HG03520 (cell line): Measurements from ENCODE around the gene AMIGO3.

Source experiments
- ATAC-seq: cut with Tn5 transposase; IDR thresholded peaks from one replicate; pipeline ENCODE4 v1.9.1; 2021; ENCODE audit warnings: mild to moderate bottlenecking, moderate library complexity; ENCODE audit not compliant: unreplicated experiment

AMIGO3 gene

DNA sequence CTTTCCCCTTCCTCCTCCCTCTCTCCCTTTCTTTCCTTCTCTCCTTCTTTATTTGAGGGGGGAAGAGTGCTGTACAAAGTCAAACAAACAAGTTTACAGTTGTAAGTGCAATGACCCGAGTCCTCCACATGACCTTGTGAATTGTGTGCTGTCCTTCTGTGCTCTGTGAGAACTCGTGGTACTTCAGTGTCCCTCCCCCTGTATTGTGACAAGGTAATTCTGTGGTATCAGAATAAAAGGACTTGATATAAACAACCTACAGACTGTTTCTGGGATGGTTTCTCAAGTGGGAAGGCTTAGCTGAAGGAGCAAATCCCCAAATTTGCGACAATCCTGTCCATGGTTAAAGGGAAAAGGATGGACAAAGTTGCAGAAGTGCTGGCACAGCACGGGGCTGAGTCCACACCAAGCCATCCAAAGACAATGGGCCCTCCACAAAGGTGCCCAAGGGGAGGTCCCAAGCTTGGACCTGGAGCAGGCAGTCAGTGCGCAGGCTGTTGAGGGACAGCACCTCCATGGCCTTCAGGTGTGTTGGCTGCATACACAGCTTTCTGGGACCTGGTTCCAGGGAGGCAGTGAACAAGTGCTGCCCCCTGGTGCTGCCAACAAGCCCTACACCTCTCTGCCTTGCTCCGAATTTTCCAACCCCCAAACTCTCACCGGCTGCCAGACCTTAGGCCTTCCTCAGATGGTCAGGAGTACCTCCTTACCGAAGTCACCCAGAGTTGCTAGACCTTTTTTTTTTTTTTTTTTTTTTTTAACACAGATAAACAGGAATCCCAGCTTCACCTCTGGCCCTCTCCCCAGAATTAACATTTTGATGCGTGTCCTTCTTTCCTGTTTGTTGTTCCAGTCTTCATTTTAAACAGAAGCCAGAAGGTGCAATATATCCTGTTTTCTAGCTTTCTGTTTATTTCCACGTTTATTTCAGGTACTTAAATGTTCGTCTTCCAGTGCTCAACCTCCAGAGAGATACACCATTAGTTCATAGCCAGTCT lies 47.9 kb downstream of the AMIGO3 start:
- ATAC-seq, result no peak

- ATAC-seq, result no peak
Measured at GRCh38 chr3:49670940-49671290, 48.6 kb downstream of the AMIGO3 start.

DNA sequence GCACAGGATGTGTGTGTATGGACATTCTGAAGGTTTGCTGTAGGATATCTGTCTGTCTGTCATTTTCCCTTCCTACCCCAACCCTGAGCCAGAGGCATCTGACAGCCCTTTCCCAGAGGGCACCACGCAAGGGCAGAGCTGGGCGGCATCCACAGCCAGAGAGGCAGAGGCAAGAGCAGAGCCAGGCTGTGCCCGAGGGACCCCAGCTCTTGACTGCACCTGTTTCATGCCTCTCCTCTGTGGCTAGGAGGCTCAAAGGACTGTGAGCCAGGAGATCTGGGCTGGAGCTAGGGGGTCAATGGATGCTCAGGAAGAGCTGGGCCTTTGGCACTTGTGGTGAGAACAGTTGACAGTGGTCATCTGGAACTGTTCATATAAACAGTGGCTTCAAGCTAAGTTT lies 50.1 kb downstream of the AMIGO3 start:
- no peak for ATAC-seq

DNA sequence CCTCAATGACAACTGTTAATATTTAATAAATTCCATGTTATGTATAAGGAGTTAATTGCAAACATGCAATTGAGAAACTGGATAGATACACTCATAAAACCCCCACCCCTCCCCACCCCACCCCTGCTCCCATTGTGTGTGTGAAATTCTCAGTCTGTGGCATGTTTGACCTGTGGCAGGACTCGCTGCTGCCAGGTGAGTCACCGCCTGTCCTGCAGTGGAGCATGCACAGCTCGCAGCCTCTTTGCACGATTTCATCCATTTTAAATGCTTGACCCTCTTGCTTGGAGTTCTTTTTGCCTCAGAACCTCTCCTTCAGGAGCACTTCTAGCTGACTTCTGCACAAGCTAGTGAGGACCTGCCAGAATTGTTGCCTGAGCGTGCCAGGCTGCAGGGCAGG lies 50.6 kb downstream of the AMIGO3 start:
- ATAC-seq, result no peak

DNA sequence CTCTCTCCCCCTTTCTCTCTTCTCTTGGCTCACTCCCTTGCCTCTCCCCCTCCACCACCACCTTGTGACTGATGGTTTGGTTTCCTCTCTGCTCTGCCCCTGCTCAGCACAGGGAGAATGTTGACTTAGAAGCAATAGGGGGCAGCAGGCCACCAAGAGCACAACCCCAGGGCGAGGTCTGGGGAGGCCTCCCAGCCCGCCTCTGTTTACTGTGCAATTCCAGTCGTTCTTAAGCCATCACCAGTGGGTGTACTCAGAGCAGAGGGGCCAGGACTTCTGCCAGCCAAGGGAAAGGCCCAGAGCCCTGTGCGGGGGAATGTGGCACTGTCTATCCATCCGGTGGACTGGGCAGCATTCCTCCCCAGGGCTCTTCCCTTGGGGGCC lies 51.1 kb downstream of the AMIGO3 start:
- ATAC-seq, result no peak

- ATAC-seq, result no peak
Measured at GRCh38 chr3:49667701-49668413, 51.6 kb downstream of the AMIGO3 start.
